Transverse colon (tissue), 4 donors: ENCODE data around the gene LSM10. TPM values are rescaled to one million over a fixed set of nuclear protein-coding genes. Genes with fewer than 3 reads are reported as not detected.

Experiments
- DNase-seq: peaks from one replicate; pipeline ENCODE4 v3.0.0-alpha.2; 2019
- H3K27ac ChIP-seq, 4 donors: fragments of 200-600 bp; sonication (generic); 2 replicates each; pipeline ENCODE4 v1.5.1; 2016 to 2018; ENCODE audit warnings: inconsistent platforms in 4 of 4
- H3K27me3 ChIP-seq: fragments of 200-600 bp; sonication (generic); 2 replicates; pipeline ENCODE4 v1.5.1; 2017; ENCODE audit warnings: inconsistent platforms
- H3K36me3 ChIP-seq, 4 donors: fragments of 200-600 bp; sonication (generic); 2 replicates each; pipeline ENCODE4 v1.5.1; 2017 to 2019; ENCODE audit warnings: inconsistent platforms in 4 of 4
- H3K4me1 ChIP-seq, 4 donors: fragments of 200-600 bp; sonication (generic); 2 replicates each; pipeline ENCODE4 v1.5.1; 2017 to 2020; ENCODE audit warnings: inconsistent platforms in 4 of 4
- H3K4me3 ChIP-seq, 4 donors: fragments of 200-600 bp; sonication (generic); 1 replicate in 1 of 4; 2 replicates in 3 of 4; pipeline versions ENCODE4 v1.5.1 to v1.6.1; 2017 to 2019; ENCODE audit warnings: inconsistent platforms in 4 of 4
- H3K9me3 ChIP-seq, 2 donors: fragments of 200-600 bp; sonication (generic); 2 replicates each; pipeline ENCODE4 v1.5.1; 2017 to 2019; ENCODE audit warnings: inconsistent platforms in 2 of 2
- CTCF ChIP-seq, 5 experiments: fragments of 200-600 bp in 3 of 5; fragments of 450-650 bp in 2 of 5; sonication (generic) in 3 of 5; IDR thresholded peaks; 1 replicate in 2 of 5; 2 replicates in 3 of 5; pipeline ENCODE4 v1.5.1; 2016 to 2017; ENCODE audit warnings: antibody characterized with exemption in 5 of 5, inconsistent platforms in 3 of 5, mild to moderate bottlenecking in 2 of 5, moderate library complexity in 1 of 5
- EP300 ChIP-seq: sonication (generic); formaldehyde crosslinking; IDR thresholded peaks from one replicate; pipeline ENCODE4 v1.6.1; 2017; ENCODE audit warnings: antibody characterized with exemption, low read depth
- POLR2A ChIP-seq: fragments of 450-650 bp; IDR thresholded peaks from one replicate; pipeline ENCODE4 v1.6.1; 2016; ENCODE audit warnings: antibody characterized with exemption, mild to moderate bottlenecking, moderate library complexity
- POLR2AphosphoS5 ChIP-seq, 3 donors: sonication (generic); formaldehyde crosslinking; IDR thresholded peaks; one replicate each; pipeline ENCODE4 v1.6.1; 2016; ENCODE audit warnings: antibody characterized with exemption in 3 of 3
- WGBS, 2 donors: methylation state at CpG; one replicate each; pipeline ENCODE4 v1.1.5; 2018; ENCODE audit warnings: low coverage in 1 of 2; 5-methylcytosine and 5-hydroxymethylcytosine counted together
- in situ Hi-C, 4 donors: fragments of 200-750 bp; cut with MboI; loops; one replicate each; pipeline versions ENCODE4 v1.15.0 to v1.15.1; 2017; ENCODE audit warnings: low sequenced_read_pairs in 3 of 4, low pct_ligation_motif_present in 1 of 4, low pct_unique_long_range_greater_than_20kb in 1 of 4
- intact Hi-C: fragments of 100-400 bp; cut with DNase I; formaldehyde crosslinking; loops from one replicate; pipeline ENCODE4 v1.15.1; 2023; ENCODE audit warnings: low total_unique reads
- total RNA-seq, 4 donors: library from RNA; depleted of rRNA; stranded (reverse); fragments of >200 nt; gene quantifications; one replicate each; pipeline ENCODE4 v1.1.0, GENCODE V29; 2016

Gene LSM10
- total RNA-seq, 4 donors from 2014 or later: 25.4 to 59.8 (median 32.9) TPM; not detected in 1

GRCh38 chr1:36359911-36360550, 37.7 kb downstream of the LSM10 start:
- H3K36me3 ChIP-seq: peaks cover 0 to 27% (median 10%) of the 10 kb centered on the region in 4 donors
- no peak overlapping the region for H3K27ac ChIP-seq

GRCh38 chr1:36359383-36359782, 38.3 kb downstream of the LSM10 start:
- in situ Hi-C loops: no loop called here

More at GRCh38 chr1:36359911-36360550, 37.7 kb downstream of the LSM10 start:
- WGBS, 2 donors: 64 to 69% methylated on average over 3 to 6 of the region's 6 CpGs
- no peaks in the 10 kb centered on the region for H3K27me3 ChIP-seq
- in situ Hi-C loops: no loop called here
- intact Hi-C loops: no loop called here
- no peaks in the 10 kb centered on the region for H3K9me3 ChIP-seq
- no peak for TF ChIP-seq EP300
- TF ChIP-seq POLR2AphosphoS5 (IDR thresholded peaks at IDR 0.05): no peak
- TF ChIP-seq CTCF (IDR thresholded peaks at IDR 0.05): no peak
- no peak for TF ChIP-seq POLR2A
- no peak overlapping the region for H3K4me3 ChIP-seq
- peaks cover 0 to 1% (median under 1%) of the 10 kb centered on the region in 4 donors for H3K4me1 ChIP-seq
- DNase-seq: no peak

GRCh38 chr1:36358514-36359084, 39.1 kb downstream of the LSM10 start:
- intact Hi-C loops: no loop called here
- Histone ChIP-seq H3K36me3 (peaks cover 0 to 35% (median 16%) of the 10 kb centered on the region in 4 donors), H3K4me3 (no peak overlapping the region), H3K9me3 (no peaks in the 10 kb centered on the region), H3K27ac (no peak overlapping the region), H3K4me1 (no peaks in the 10 kb centered on the region), H3K27me3 (no peaks in the 10 kb centered on the region)
- no peak for TF ChIP-seq EP300
- TF ChIP-seq POLR2AphosphoS5 (IDR thresholded peaks at IDR 0.05): no peak
- no peak for TF ChIP-seq CTCF (IDR thresholded peaks at IDR 0.05)
- TF ChIP-seq POLR2A: no peak
- no peak for DNase-seq
- 90% methylated on average over 11 of the region's 13 CpGs; no CpG with 5 or more reads in 1 of the 2 donors for WGBS, 2 donors
- in situ Hi-C loops: no loop called here

More at GRCh38 chr1:36359383-36359782, 38.3 kb downstream of the LSM10 start:
- intact Hi-C loops: no loop called here
- no peak for DNase-seq
- H3K9me3 ChIP-seq: no peaks in the 10 kb centered on the region
- H3K4me1 ChIP-seq: no peaks in the 10 kb centered on the region
- no peak overlapping the region for H3K27ac ChIP-seq
- H3K4me3 ChIP-seq: no peak overlapping the region
- H3K27me3 ChIP-seq: no peaks in the 10 kb centered on the region
- WGBS, 2 donors: 92% methylated on average over 5 of the region's 5 CpGs; no CpG with 5 or more reads in 1 of the 2 donors
- peaks cover 0 to 27% (median 13%) of the 10 kb centered on the region in 4 donors for H3K36me3 ChIP-seq
- TF ChIP-seq POLR2AphosphoS5 (IDR thresholded peaks at IDR 0.05) (no peak), CTCF (IDR thresholded peaks at IDR 0.05) (no peak), EP300 (no peak), POLR2A (no peak)

GRCh38 chr1:36355811-36356210, 41.9 kb downstream of the LSM10 start:
- H3K27me3 ChIP-seq: no peaks in the 10 kb centered on the region
- H3K9me3 ChIP-seq: no peaks in the 10 kb centered on the region
- TF ChIP-seq CTCF (IDR thresholded peaks at IDR 0.05): no peak
- TF ChIP-seq POLR2A: no peak
- no peak for TF ChIP-seq POLR2AphosphoS5 (IDR thresholded peaks at IDR 0.05)
- no peak for TF ChIP-seq EP300
- H3K4me3 ChIP-seq: no peak overlapping the region
- peaks cover 0 to 29% (median 11%) of the 10 kb centered on the region in 4 donors for H3K36me3 ChIP-seq
- in situ Hi-C loops: no loop called here
- intact Hi-C loops: no loop called here
- no peak for DNase-seq
- H3K27ac ChIP-seq: no peak overlapping the region
- 82 to 100% methylated on average over 1 to 4 of the region's 4 CpGs for WGBS, 2 donors
- peaks cover 4 to 15% (median 13%) of the 10 kb centered on the region in 4 donors for H3K4me1 ChIP-seq
